ENCODE results near the gene FAM13A.

DNA sequence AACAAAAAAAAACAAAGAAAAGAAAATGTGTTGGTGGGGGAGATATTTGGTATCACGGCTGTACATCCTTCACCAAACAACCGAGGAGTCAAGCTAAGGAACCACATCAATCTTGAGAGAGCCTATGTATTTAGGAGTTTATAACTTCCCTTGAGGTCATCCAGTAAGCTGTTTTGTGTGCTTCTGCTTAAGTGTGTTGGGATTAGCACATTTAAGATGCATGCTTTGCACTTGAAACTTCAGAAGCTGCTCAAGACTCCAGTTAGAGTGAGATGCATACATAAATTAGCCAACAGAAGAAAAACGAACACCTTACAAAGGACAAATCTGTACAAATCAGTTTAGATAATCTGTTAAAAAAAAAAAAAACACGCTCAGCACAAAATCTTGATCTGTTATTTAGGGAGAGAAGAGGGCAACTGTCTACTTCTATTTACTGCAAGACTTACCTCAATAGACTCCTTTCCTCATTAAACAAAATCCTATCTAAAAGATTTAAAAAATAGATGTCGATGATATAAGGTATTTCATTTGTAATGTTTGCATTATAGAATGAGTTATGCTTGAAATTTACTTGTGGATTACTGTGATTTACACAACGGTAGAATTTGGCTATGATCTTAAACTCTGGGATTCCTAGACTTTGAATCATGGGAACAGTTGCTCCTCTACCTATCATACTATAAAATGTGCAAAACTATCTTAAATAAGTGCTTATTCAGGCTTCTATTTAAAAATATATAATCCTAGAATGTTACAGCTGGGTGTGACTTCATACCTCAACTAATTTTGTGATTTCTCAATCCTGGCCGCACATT, 305.5 kb downstream of the FAM13A start:
- TF ChIP-seq POLR2A (IDR thresholded peaks at IDR 0.05) = no peak
- TF ChIP-seq, protein P1, sequence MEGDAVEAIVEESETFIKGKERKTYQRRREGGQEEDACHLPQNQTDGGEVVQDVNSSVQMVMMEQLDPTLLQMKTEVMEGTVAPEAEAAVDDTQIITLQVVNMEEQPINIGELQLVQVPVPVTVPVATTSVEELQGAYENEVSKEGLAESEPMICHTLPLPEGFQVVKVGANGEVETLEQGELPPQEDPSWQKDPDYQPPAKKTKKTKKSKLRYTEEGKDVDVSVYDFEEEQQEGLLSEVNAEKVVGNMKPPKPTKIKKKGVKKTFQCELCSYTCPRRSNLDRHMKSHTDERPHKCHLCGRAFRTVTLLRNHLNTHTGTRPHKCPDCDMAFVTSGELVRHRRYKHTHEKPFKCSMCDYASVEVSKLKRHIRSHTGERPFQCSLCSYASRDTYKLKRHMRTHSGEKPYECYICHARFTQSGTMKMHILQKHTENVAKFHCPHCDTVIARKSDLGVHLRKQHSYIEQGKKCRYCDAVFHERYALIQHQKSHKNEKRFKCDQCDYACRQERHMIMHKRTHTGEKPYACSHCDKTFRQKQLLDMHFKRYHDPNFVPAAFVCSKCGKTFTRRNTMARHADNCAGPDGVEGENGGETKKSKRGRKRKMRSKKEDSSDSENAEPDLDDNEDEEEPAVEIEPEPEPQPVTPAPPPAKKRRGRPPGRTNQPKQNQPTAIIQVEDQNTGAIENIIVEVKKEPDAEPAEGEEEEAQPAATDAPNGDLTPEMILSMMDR (IDR thresholded peaks at IDR 0.05) = no peak
